ENCODE results near the gene CASQ2. TPM values are rescaled to one million over a fixed set of nuclear protein-coding genes. Genes with fewer than 3 reads are reported as not detected.

The CASQ2 gene
- total and polyA plus RNA-seq, 2 of the 4 experiments (the other 2 are of a cell fraction): not detected

- H2BK15ac ChIP-seq (ENCODE audit: low read depth, low read length): no peak overlapping the region
- H3K56ac ChIP-seq (ENCODE audit: extremely low read depth, insufficient read depth, low read length): no peak overlapping the region
- peaks cover 3% of the 10 kb centered on the region; the same call in 1 of the 2 replicates for H3K4me1 ChIP-seq (ENCODE audit: control insufficient read depth, insufficient read depth, low read length)
- peaks cover 17% of the 10 kb centered on the region for H3K36me3 ChIP-seq (ENCODE audit: control insufficient read depth, insufficient read depth, low read length)
- no peak overlapping the region for H4K8ac ChIP-seq (ENCODE audit: low read depth in 2 of 2, low read length in 2 of 2)
- H2AFZ ChIP-seq (replicated peaks; ENCODE audit: low read length, poor library complexity): no peak overlapping the region
- no peaks in the 10 kb centered on the region for H4K20me1 ChIP-seq (ENCODE audit: insufficient read depth, low read length)
- POLR2A ChIA-PET (ENCODE audit: unreplicated experiment): no interaction called here
- dilution Hi-C loops (cut with HindIII; ENCODE audit: low sequenced_read_pairs, unreplicated experiment) (no loop called here), in situ Hi-C loops (cut with MboI; ENCODE audit: low sequenced_read_pairs) (no loop called here), intact Hi-C loops (cut with micrococcal nuclease) (no loop called here)
- H4K5ac ChIP-seq (ENCODE audit: low read depth, low read length): no peak overlapping the region
- TF ChIP-seq USF2 (IDR thresholded peaks at IDR 0.05; ENCODE audit: low read depth, low read length): no peak
- TF ChIP-seq SMC3 (IDR thresholded peaks at IDR 0.05; ENCODE audit: low read depth, low read length): no peak
- TF ChIP-seq NFE2L2 (IDR thresholded peaks at IDR 0.05; ENCODE audit: low read depth, low read length): no peak
- TF ChIP-seq POLR2A (IDR thresholded peaks at IDR 0.05; ENCODE audit: low read depth, low read length): no peak
- TF ChIP-seq RCOR1 (IDR thresholded peaks at IDR 0.05; ENCODE audit: insufficient replicate concordance, low read length): no peak
- TF ChIP-seq MAZ (IDR thresholded peaks at IDR 0.05; ENCODE audit: borderline replicate concordance, low read depth, low read length): no peak
- TF ChIP-seq CHD1 (IDR thresholded peaks at IDR 0.05; ENCODE audit: low read depth, low read length): no peak
- TF ChIP-seq BHLHE40 (IDR thresholded peaks at IDR 0.05; ENCODE audit: low read depth, low read length): no peak
- no peak for TF ChIP-seq FOS (IDR thresholded peaks at IDR 0.05; ENCODE audit: low read depth, low read length)
- TF ChIP-seq MAFK (IDR thresholded peaks at IDR 0.05; ENCODE audit: low read depth, low read length): no peak
- no peak for TF ChIP-seq CTCF (conservative IDR thresholded peaks at IDR 0.05; ENCODE audit: low read depth, low read length)
- TF ChIP-seq CEBPB (IDR thresholded peaks at IDR 0.05; ENCODE audit: low read depth, low read length): no peak
- no peak for TF ChIP-seq MXI1 (IDR thresholded peaks at IDR 0.05; ENCODE audit: borderline replicate concordance, low read depth, low read length)
- TF ChIP-seq RFX5 (IDR thresholded peaks at IDR 0.05; ENCODE audit: low read depth, low read length): no peak
- TF ChIP-seq RAD21 (IDR thresholded peaks at IDR 0.05; ENCODE audit: low read length): no peak
- no peak for TF ChIP-seq ELK1 (IDR thresholded peaks at IDR 0.05; ENCODE audit: borderline replicate concordance, low read depth, low read length)
- H3K9me1 ChIP-seq (ENCODE audit: insufficient read depth, low read length): peaks cover 9% of the 10 kb centered on the region; the same call in 1 of the 2 replicates
- H2AK9ac ChIP-seq (replicated peaks; ENCODE audit: low read depth, low read length, poor library complexity): no peak overlapping the region
- H3K23ac ChIP-seq (ENCODE audit: low read depth, low read length): no peak overlapping the region
- no peaks in the 10 kb centered on the region for H3K9me3 ChIP-seq (ENCODE audit: control insufficient read depth, insufficient read depth, low read length)
- no TSS peak for BruUV-seq (replicated peaks)
- H3K27ac ChIP-seq (ENCODE audit: insufficient read depth, low read length): no peak overlapping the region
- no peak overlapping the region for H3K4me2 ChIP-seq (ENCODE audit: low read depth, low read length)
- H3K14ac ChIP-seq (replicated peaks; ENCODE audit: low read depth, low read length): no peak overlapping the region
- no peaks in the 10 kb centered on the region for H3K27me3 ChIP-seq (ENCODE audit: control insufficient read depth, insufficient read depth, low read length)
- H3K4ac ChIP-seq (ENCODE audit: low read depth, low read length): no peak overlapping the region
- no peak overlapping the region for H3K9ac ChIP-seq (ENCODE audit: low read depth, low read length)
- DNase-seq (no peak), ATAC-seq (ENCODE audit: low read depth) (no peak)
- H3K18ac ChIP-seq (ENCODE audit: low read depth, low read length): no peak overlapping the region
- CTCF ChIA-PET: interaction anchor here (1.0 kb wide), 2 partner anchors 9 to 64 kb away, joined by 3 to 5 read pairs; no protein-coding TSS in a partner anchor
- H2BK20ac ChIP-seq (ENCODE audit: low read depth, low read length): no peak overlapping the region
- H2AK5ac ChIP-seq (ENCODE audit: low read depth, low read length): no peak overlapping the region
- whole genome bisulfite sequencing, 2 experiments (ENCODE audit: extremely low coverage in 2 of 2, insufficient read length in 1 of 2): 100% methylated on average over 2 of the region's 5 CpGs; no CpG with 5 or more reads in 1 of the 2 experiments
- peaks cover 7 to 35% of the 10 kb centered on the region in 2 experiments; a peak in 3 of 4 replicates for H3K79me1 ChIP-seq (ENCODE audit: low read depth in 1 of 2, low read length in 2 of 2)
- no peak overlapping the region for H2BK120ac ChIP-seq (ENCODE audit: low read depth, low read length)
- no peak overlapping the region for H3K4me3 ChIP-seq (ENCODE audit: insufficient read depth, low read depth, low read length)
- no peak overlapping the region for H2BK5ac ChIP-seq (ENCODE audit: low read depth, low read length, poor library complexity, severe bottlenecking)
- no peak overlapping the region for H4K91ac ChIP-seq (ENCODE audit: insufficient read depth, low read depth, low read length)
Measured at GRCh38 chr1:115660151-115660550, 108.4 kb downstream of the CASQ2 start.

Measured in IMR-90 (cell line).